A549 treated with DMSO at 1 μM for 4 hours (cell line): ENCODE data around the gene CD59. TPM values are rescaled to one million over a fixed set of nuclear protein-coding genes. Genes with fewer than 3 reads are reported as not detected.

ENCODE experiments used
- total RNA-seq: library from RNA; stranded (reverse); fragments of 200-300 nt; extraction: Qiagen RNA extraction; gene quantifications from 5 replicates; pipeline ENCODE4 v1.2.3, GENCODE V29; 2022; ENCODE audit warnings: low read depth

CD59 gene
- total RNA-seq = 718 to 904 TPM (median 814 TPM) in 5 replicates

GRCh38 chr11:33736148-33736812, at the start of gene CD59:
TSS of gene CD59 (minus strand) at chr11:33736423. CDS start at chr11:33722445, 13,978 bp downstream.

GRCh38 chr11:33773987-33774735, 37.9 kb upstream of the CD59 start, which contains the start of gene FBXO3:
TSS of gene FBXO3 (minus strand) at chr11:33774520. CDS start at chr11:33774497, 23 bp downstream.

GRCh38 chr11:33700502-33701271, 35.5 kb downstream of the CD59 start, which contains the start of gene C11orf91:
TSS of gene C11orf91 (minus strand) at chr11:33700826. CDS start at chr11:33700740, 86 bp downstream.

Other genes with a start within 250 kb of the CD59 start
- gene C11orf91, start 35.6 kb downstream of the CD59 start, total RNA-seq = 0.35 to 1.6 TPM (median 1.0 TPM) in 5 replicates
- gene FBXO3, start 38.1 kb upstream of the CD59 start, total RNA-seq = 23.2 to 29.7 TPM (median 28.2 TPM) in 5 replicates
- 0.44 to 0.85 TPM (median 0.51 TPM) in 5 replicates for gene LMO2, start 155.7 kb upstream of the CD59 start, total RNA-seq